ENCODE measurements around the gene APOL1. TPM values are rescaled to one million over a fixed set of nuclear protein-coding genes. Genes with fewer than 3 reads are reported as not detected.
"Not testable (repeated sequence)": the region's sequence is repeated elsewhere in the genome, so short reads cannot be mapped to it uniquely, and the experiment has no call there.

Gene APOL1
- total RNA-seq, 3 donors from 2014 or later, result 39.8 to 53.1 (median 42.0) TPM

DNA sequence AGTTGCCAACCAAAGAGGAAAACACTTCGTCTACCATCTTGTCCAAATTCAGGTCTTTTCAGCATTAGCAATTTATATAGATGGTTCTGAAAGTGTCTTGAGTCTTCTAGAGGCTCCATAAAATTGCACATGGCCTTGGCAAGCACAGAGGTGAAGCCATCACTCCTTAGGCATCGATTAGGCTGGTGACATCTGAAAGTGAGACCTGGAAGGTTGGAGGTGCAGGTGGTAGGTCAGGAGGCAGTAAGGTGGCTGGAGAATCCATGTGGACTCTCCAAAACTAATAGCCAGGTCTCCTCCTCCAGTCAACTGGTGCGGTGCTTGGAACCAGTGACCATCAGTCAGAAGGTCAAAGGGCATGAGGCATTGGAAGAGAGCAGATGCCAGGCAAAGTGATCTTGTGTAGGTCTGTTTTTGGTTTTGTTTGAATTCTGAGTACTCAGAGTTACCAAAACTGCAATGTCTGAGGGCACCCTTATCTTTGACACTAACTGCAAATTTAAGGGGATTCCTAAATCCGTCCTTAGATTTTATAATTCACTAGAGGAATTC, 7.1 kb upstream of the APOL1 start:
- H3K36me3 Mint-ChIP-seq (ENCODE audit: insufficient read depth), result no peaks in the 10 kb centered on the region
- no peaks in the 10 kb centered on the region for H3K4me1 Mint-ChIP-seq (ENCODE audit: low read depth)
- no peak for DNase-seq

GRCh38 chr22:36246718-36247117, 6.2 kb upstream of the APOL1 start:
- H3K36me3 Mint-ChIP-seq (ENCODE audit: insufficient read depth), result no peaks in the 10 kb centered on the region
- peaks cover 4% of the 10 kb centered on the region for H3K4me1 Mint-ChIP-seq (ENCODE audit: low read depth)
- ATAC-seq (no peak), DNase-seq (no peak)
- peaks cover 2% of the 10 kb centered on the region for H3K27me3 Mint-ChIP-seq (ENCODE audit: low read depth)
- H3K4me3 Mint-ChIP-seq, result no peak overlapping the region
- H3K9me3 Mint-ChIP-seq, result peaks cover 6% of the 10 kb centered on the region

More for the DNA sequence above, 7.1 kb upstream of the APOL1 start:
- Mint-ChIP-seq H3K9me3 (peaks cover 6% of the 10 kb centered on the region), H3K27me3 (ENCODE audit: low read depth) (peaks cover 2% of the 10 kb centered on the region), H3K4me3 (no peak overlapping the region)
- ATAC-seq, result no peak

DNA sequence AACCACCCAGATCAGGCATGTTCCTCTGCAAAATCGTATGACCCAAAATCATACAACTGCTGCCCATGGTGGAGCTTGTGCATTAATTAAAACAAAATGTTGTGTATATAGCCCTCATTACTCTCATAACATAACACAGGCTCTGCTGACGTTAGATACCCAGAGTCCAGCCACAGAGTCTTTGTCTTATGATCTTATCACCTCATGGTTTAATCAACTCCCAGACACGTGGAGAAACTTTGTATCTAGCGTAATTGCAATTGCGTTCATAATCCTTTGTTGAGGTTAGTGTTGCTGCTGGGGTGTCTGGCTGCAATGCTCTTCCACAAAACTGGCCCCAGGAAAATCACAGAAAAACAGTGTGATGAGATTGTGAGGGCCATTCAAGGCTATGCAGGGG, 5.0 kb upstream of the APOL1 start:
- no peak for ATAC-seq

GRCh38 chr22:36249160-36249559, 3.8 kb upstream of the APOL1 start:
- DNase-seq (no peak), ATAC-seq (no peak)
- Mint-ChIP-seq H3K4me1 (ENCODE audit: low read depth) (peaks cover 27% of the 10 kb centered on the region), H3K27me3 (ENCODE audit: low read depth) (peaks cover 2% of the 10 kb centered on the region), H3K36me3 (ENCODE audit: insufficient read depth) (peaks cover 3% of the 10 kb centered on the region), H3K4me3 (no peak overlapping the region), H3K9me3 (no peaks in the 10 kb centered on the region)

More for the DNA sequence above, 5.0 kb upstream of the APOL1 start:
- H3K9me3 Mint-ChIP-seq, result no peaks in the 10 kb centered on the region
- no peak overlapping the region for H3K4me3 Mint-ChIP-seq
- no peaks in the 10 kb centered on the region for H3K36me3 Mint-ChIP-seq (ENCODE audit: insufficient read depth)
- peaks cover 15% of the 10 kb centered on the region for H3K4me1 Mint-ChIP-seq (ENCODE audit: low read depth)
- H3K27me3 Mint-ChIP-seq (ENCODE audit: low read depth), result peaks cover 2% of the 10 kb centered on the region
- no peak for DNase-seq

DNA sequence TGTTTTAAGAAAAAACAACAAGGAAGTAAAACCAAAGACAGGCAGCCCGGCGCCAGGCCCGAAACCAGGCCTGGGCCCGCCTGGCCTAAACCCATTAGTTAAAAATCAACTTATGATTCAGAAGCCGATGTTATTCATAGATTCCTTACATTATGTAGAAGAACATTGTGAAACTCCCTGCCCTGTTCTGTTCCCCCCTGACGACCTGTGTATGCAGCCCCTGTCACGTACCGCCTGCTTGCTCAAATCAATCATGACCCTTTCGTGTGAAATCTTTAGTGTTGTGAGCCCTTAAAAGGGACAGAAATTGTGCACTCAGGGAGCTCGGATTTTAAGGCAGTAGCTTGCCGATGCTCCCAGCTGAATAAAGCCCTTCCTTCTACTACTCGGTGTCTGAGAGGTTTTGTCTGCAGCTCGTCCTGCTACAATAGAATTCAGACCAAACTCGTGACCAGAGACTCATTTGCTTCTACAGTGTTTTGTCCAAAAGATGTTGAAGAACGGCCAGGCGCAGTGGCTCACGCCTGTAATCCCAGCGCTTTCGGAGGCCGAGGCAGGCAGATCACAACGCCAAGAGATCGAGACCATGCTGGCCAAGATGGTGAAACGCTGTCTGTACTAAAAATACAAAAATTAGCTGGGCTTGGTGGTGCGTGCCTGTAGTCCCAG, 2.5 kb upstream of the APOL1 start:
- H3K27me3 Mint-ChIP-seq (ENCODE audit: low read depth); DNase-seq; H3K4me3 Mint-ChIP-seq; ATAC-seq; H3K9me3 Mint-ChIP-seq; H3K36me3 Mint-ChIP-seq (ENCODE audit: insufficient read depth): not testable (repeated sequence)
- peaks cover 40% of the 10 kb centered on the region for H3K4me1 Mint-ChIP-seq (ENCODE audit: low read depth)

- Mint-ChIP-seq H3K36me3 (ENCODE audit: insufficient read depth) (peaks cover 15% of the 10 kb centered on the region), H3K4me3 (peak overlapping the region; percentile 87), H3K4me1 (ENCODE audit: low read depth) (peaks cover 53% of the 10 kb centered on the region)
- ATAC-seq; H3K27me3 Mint-ChIP-seq (ENCODE audit: low read depth); DNase-seq; H3K9me3 Mint-ChIP-seq: not testable (repeated sequence)
Measured at GRCh38 chr22:36251979-36252608, 839 bp upstream of the APOL1 start.

DNA sequence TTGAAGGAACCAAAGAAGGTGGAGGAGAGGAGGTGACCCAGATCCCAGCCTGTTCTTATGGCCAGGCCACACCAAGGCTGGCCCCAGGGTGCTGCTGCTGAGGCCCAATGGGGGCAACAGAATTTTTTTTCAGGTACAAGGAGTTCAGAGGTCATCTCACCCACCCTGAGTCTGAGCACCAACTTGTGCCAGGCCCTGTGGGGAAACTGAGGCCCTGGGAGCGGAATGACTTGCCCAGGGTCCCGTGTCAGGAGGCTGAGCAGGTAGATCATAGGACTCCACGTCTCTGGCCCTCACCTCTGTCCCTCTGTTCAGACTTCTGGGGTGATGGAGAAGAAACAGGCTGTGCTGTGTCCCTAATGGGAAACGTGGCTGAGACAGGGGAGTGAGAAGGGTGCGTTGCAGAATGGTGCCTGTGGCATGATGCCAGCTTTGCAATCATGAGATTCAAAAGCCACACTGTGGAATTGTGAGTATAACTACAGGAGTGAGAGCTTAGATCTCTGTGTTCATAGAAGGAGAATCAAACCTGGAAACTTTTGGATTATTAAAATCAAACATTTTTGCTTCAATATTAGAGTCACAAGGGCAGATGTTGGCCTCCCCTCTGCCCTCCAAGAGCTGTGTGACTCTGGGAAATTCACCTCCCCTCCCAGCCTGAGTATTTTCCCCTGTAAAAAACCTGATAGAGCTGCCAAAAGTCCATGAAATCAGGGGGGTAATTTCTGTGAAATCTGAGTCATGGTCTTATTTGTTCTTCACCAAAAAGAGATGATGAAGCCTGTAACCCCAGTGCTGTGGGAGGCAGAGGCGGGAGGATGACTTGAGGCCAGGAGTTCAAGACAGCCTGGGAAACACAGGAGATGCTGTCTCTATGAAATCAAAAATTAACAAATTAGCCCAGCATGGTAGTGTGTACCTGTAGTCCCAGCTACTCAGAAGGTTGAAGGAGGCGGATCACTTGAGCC, 874 bp downstream of the APOL1 start:
- DNase-seq, result peak; percentile 40
- H3K27me3 Mint-ChIP-seq (ENCODE audit: low read depth), result no peaks in the 10 kb centered on the region
- H3K4me3 Mint-ChIP-seq, result peak overlapping the region; percentile 87
- peak; percentile 56 to 62 for ATAC-seq
- no peaks in the 10 kb centered on the region for H3K9me3 Mint-ChIP-seq
- peaks cover 66% of the 10 kb centered on the region for H3K4me1 Mint-ChIP-seq (ENCODE audit: low read depth)
- peaks cover 27% of the 10 kb centered on the region for H3K36me3 Mint-ChIP-seq (ENCODE audit: insufficient read depth)

- peaks cover 32% of the 10 kb centered on the region for H3K36me3 Mint-ChIP-seq (ENCODE audit: insufficient read depth)
- H3K4me1 Mint-ChIP-seq (ENCODE audit: low read depth), result peaks cover 75% of the 10 kb centered on the region
- not testable (repeated sequence) for ATAC-seq; H3K27me3 Mint-ChIP-seq (ENCODE audit: low read depth); DNase-seq; H3K9me3 Mint-ChIP-seq
- H3K4me3 Mint-ChIP-seq, result peak overlapping the region; percentile 87
Measured at GRCh38 chr22:36255572-36255971, 2.6 kb downstream of the APOL1 start.

DNA sequence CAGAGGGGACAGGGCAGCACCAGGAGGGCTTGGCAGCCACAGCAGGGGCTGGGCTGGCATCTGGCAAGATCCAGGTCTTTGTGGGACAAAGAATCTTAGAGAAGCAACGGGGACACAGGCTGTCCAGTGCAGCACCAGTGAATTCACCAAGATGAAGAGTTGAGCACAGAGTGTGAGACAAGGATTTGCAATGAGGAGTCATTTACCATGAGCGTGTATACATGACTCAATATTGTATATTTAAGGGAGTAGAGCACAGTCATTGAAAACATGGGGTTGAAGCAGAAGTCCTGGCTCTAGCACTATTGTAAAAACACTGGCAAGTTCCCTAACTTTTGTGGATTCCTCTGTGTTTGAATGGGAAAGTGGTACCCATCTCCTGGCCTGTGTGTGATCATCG, 3.5 kb downstream of the APOL1 start:
- no peaks in the 10 kb centered on the region for H3K9me3 Mint-ChIP-seq
- ATAC-seq (no peak), DNase-seq (no peak)
- peaks cover 40% of the 10 kb centered on the region for H3K36me3 Mint-ChIP-seq (ENCODE audit: insufficient read depth)
- peaks cover 73% of the 10 kb centered on the region for H3K4me1 Mint-ChIP-seq (ENCODE audit: low read depth)
- no peaks in the 10 kb centered on the region for H3K27me3 Mint-ChIP-seq (ENCODE audit: low read depth)
- peak overlapping the region; percentile 54 for H3K4me3 Mint-ChIP-seq

- ATAC-seq, result no peak
- Mint-ChIP-seq H3K36me3 (ENCODE audit: insufficient read depth) (peaks cover 44% of the 10 kb centered on the region), H3K4me1 (ENCODE audit: low read depth) (peaks cover 66% of the 10 kb centered on the region), H3K9me3 (no peaks in the 10 kb centered on the region), H3K27me3 (ENCODE audit: low read depth) (no peaks in the 10 kb centered on the region), H3K4me3 (no peak overlapping the region)
- no peak for DNase-seq
Measured at GRCh38 chr22:36257308-36257707, 4.4 kb downstream of the APOL1 start.

DNA sequence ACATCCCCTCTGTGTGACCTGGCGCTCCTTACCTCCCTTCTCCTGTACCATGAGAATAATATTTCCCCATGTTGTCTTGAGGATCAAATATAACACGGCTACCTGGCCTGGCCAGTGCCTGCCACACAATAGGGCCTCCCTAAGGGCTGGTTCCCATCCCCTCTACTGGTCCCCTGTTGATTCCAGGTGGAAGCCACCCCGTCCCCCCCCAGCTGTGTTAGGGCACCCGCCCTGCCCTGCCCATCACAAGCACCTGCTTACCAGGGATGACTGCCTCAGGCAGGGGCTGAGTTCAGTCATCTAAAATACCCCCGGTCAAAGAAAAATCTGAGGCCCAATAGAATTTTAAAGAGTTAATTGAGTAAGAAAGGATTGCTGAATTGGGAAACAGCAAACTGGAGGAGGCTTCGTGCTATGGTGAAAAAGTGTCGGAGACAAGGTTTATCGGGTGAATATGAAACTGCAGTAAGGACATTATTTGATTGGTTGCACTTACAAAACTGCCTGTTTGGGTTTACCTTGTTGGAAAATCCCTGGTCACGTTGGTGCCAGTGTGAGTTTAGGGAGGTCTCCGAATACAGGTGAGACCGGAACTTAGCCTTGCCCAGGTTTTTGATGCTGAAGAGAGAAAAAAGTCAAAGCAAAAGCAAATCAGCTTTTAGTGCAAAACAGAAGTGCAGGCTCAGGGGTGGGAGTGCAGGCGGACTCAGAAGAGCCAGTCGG, 5.2 kb downstream of the APOL1 start:
- H3K9me3 Mint-ChIP-seq, result no peaks in the 10 kb centered on the region
- H3K4me3 Mint-ChIP-seq, result peak overlapping the region; percentile 29
- H3K36me3 Mint-ChIP-seq (ENCODE audit: insufficient read depth), result peaks cover 48% of the 10 kb centered on the region
- ATAC-seq (no peak), DNase-seq (no peak)
- peaks cover 58% of the 10 kb centered on the region for H3K4me1 Mint-ChIP-seq (ENCODE audit: low read depth)
- H3K27me3 Mint-ChIP-seq (ENCODE audit: low read depth), result no peaks in the 10 kb centered on the region

- no peaks in the 10 kb centered on the region for H3K9me3 Mint-ChIP-seq
- H3K4me1 Mint-ChIP-seq (ENCODE audit: low read depth), result peaks cover 50% of the 10 kb centered on the region
- H3K27me3 Mint-ChIP-seq (ENCODE audit: low read depth), result no peaks in the 10 kb centered on the region
- peaks cover 55% of the 10 kb centered on the region for H3K36me3 Mint-ChIP-seq (ENCODE audit: insufficient read depth)
- ATAC-seq, result peak in 1 of 2 donors; percentile 47
- peak overlapping the region; percentile 29 for H3K4me3 Mint-ChIP-seq
- DNase-seq, result no peak
Measured at GRCh38 chr22:36258701-36259614, 6.0 kb downstream of the APOL1 start.
